Trophoblast cell (in vitro differentiated cells and primary cell): Measurements from ENCODE around the gene SHROOM2.
"Not testable (repeated sequence)": the region's sequence is repeated elsewhere in the genome, so short reads cannot be mapped to it uniquely, and the experiment has no call there.

ENCODE experiments used
- DNase-seq, 2 donors: peaks; one replicate each; pipeline ENCODE4 v3.0.0-alpha.2; 2016
- H2AFZ ChIP-seq: 2 replicates; pipeline ENCODE4 v1.6.1; 2013; ENCODE audit warnings: low read length, moderate library complexity, mild to moderate bottlenecking; ENCODE audit not compliant: insufficient read depth, poor library complexity
- H2AK5ac ChIP-seq: 2 replicates; pipeline ENCODE4 v1.6.1; 2013; ENCODE audit warnings: mild to moderate bottlenecking, low read length
- H2BK120ac ChIP-seq: 2 replicates; pipeline ENCODE4 v1.6.1; 2013; ENCODE audit warnings: low read length, mild to moderate bottlenecking, moderate library complexity; ENCODE audit not compliant: insufficient read depth, poor library complexity
- H2BK12ac ChIP-seq: 2 replicates; pipeline ENCODE4 v1.6.1; 2013; ENCODE audit warnings: mild to moderate bottlenecking, low read length, moderate library complexity
- H2BK5ac ChIP-seq: 2 replicates; pipeline ENCODE4 v1.6.1; 2013; ENCODE audit warnings: low read length, low read depth, moderate library complexity, mild to moderate bottlenecking; ENCODE audit not compliant: poor library complexity
- H3K14ac ChIP-seq: 2 replicates; pipeline ENCODE4 v1.6.1; 2013; ENCODE audit warnings: mild to moderate bottlenecking, low read length
- H3K18ac ChIP-seq: 2 replicates; pipeline ENCODE4 v1.6.1; 2013; ENCODE audit warnings: mild to moderate bottlenecking, low read length
- H3K23ac ChIP-seq: 2 replicates; pipeline ENCODE4 v1.6.1; 2013; ENCODE audit warnings: low read length
- H3K27ac ChIP-seq: 2 replicates; pipeline ENCODE4 v1.5.1; 2013; ENCODE audit warnings: low read depth, mild to moderate bottlenecking, inconsistent platforms, low read length, moderate library complexity
- H3K27me3 ChIP-seq: 2 replicates; pipeline ENCODE4 v1.6.1; 2013; ENCODE audit warnings: inconsistent platforms, mild to moderate bottlenecking, low read length, moderate library complexity; ENCODE audit not compliant: insufficient read depth
- H3K36me3 ChIP-seq, 2 experiments: 1 replicate in 1 of 2; 2 replicates in 1 of 2; pipeline ENCODE4 v1.6.1; 2013; ENCODE audit warnings: low read length in 2 of 2, mild to moderate bottlenecking in 2 of 2, moderate library complexity in 1 of 2; ENCODE audit not compliant: insufficient read depth in 2 of 2, control insufficient read depth in 1 of 2
- H3K4ac ChIP-seq: 2 replicates; pipeline ENCODE4 v1.6.1; 2013; ENCODE audit warnings: low read depth, mild to moderate bottlenecking, low read length, moderate library complexity
- H3K4me1 ChIP-seq, 2 experiments: 1 replicate in 1 of 2; 2 replicates in 1 of 2; pipeline ENCODE4 v1.6.1; 2013; ENCODE audit warnings: low read length in 2 of 2, mild to moderate bottlenecking in 2 of 2, moderate library complexity in 1 of 2; ENCODE audit not compliant: insufficient read depth in 2 of 2, control insufficient read depth in 1 of 2
- H3K4me2 ChIP-seq: 2 replicates; pipeline ENCODE4 v1.6.1; 2013; ENCODE audit warnings: inconsistent platforms, mild to moderate bottlenecking, low read length, moderate library complexity
- H3K4me3 ChIP-seq: 2 replicates; pipeline ENCODE4 v1.5.1; 2013; ENCODE audit warnings: mild to moderate bottlenecking, low read depth, low read length, inconsistent platforms
- H3K79me1 ChIP-seq: one replicate; pipeline ENCODE4 v1.6.1; 2013; ENCODE audit warnings: low read length
- H3K79me2 ChIP-seq: 2 replicates; pipeline ENCODE4 v1.6.1; 2013; ENCODE audit warnings: low read length, mild to moderate bottlenecking; ENCODE audit not compliant: control insufficient read depth, insufficient read depth, poor library complexity
- H3K9ac ChIP-seq: 2 replicates; pipeline ENCODE4 v1.6.1; 2013; ENCODE audit warnings: mild to moderate bottlenecking, low read length
- H3K9me3 ChIP-seq: 2 replicates; pipeline ENCODE4 v1.6.1; 2013; ENCODE audit warnings: low read depth, mild to moderate bottlenecking, control low read depth, inconsistent platforms, low read length; ENCODE audit not compliant: insufficient read depth
- H4K12ac ChIP-seq: 2 replicates; pipeline ENCODE4 v1.6.1; 2013; ENCODE audit warnings: low read depth, mild to moderate bottlenecking, low read length, moderate library complexity
- H4K8ac ChIP-seq: 2 replicates; pipeline ENCODE4 v1.6.1; 2013; ENCODE audit warnings: low read depth, mild to moderate bottlenecking, low read length, moderate library complexity
- H4K91ac ChIP-seq: one replicate; pipeline ENCODE4 v1.6.1; 2013; ENCODE audit warnings: low read depth, mild to moderate bottlenecking, low read length, moderate library complexity
- WGBS: extraction: QIAGEN DNeasy Blood & Tissue Kit; methylation state at CpG from one replicate; pipeline ENCODE4 v1.1.7; 2013; ENCODE audit warnings: missing lambda C conversion rate; ENCODE audit not compliant: insufficient read length, insufficient coverage; ENCODE audit errors: extremely low coverage; 5-methylcytosine and 5-hydroxymethylcytosine counted together

SHROOM2 gene

DNA sequence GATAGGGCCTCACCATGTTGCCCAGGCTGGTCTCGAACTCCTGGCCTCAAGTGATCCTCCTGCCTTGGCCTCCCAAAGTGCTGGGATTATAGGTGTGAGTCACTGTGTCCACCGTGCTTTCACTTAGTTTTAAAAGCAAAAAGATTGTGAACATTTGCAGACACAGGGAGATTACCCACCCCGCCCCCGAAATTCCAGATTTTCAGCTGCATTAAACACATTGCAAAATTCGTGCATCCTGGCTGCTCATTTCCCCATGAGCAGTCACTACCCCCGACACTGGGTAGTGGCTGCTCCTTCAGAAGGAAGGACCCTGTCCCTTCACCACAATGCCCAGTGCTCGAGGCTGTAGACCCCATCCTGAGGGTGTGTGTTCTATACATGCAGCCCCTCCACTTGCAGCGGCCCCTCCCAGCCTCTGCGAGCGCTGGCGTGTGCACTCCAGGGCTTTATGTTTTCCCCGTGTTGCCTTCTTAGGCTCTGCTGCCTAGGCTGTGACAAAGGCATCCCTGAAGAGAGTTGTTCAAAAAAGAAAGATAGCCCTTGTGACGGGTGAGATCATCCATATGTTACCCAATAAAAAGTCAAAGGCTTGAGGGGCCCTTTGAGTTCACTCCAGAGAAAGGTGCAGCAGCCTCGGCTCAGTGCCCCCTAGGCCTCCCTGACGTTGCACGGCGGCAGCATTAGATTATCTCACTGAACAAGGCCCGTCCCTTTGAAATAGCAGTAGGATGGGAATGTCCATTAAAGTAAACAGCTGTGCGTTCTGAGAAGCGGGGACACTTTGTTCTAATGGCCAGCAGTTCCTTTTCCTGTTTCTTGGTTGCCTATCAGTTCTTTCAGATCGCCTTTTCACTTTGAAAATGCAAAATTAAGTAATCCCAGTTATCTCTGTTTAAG is 71.6 kb downstream of the SHROOM2 start:
- H2AFZ ChIP-seq = no peak overlapping the region
- no peak overlapping the region for H2AK5ac ChIP-seq
- no peaks in the 10 kb centered on the region for H3K27me3 ChIP-seq
- peak overlapping the region; percentile 41 for H4K91ac ChIP-seq
- peak overlapping the region; percentile 46 for H3K27ac ChIP-seq
- peak overlapping the region; percentile 5 for H3K18ac ChIP-seq
- peak overlapping the region; percentile 34 for H2BK5ac ChIP-seq
- H3K4ac ChIP-seq = no peak overlapping the region
- H3K4me3 ChIP-seq = no peak overlapping the region
- H3K9ac ChIP-seq = no peak overlapping the region
- no peak overlapping the region for H2BK120ac ChIP-seq
- H3K79me1 ChIP-seq = peaks cover 25% of the 10 kb centered on the region
- H3K14ac ChIP-seq = no peak overlapping the region
- no peak for DNase-seq
- H3K4me1 ChIP-seq = peaks cover 23 to 32% of the 10 kb centered on the region in 2 experiments
- H3K79me2 ChIP-seq = peaks cover 3% of the 10 kb centered on the region
- no peak overlapping the region for H3K4me2 ChIP-seq
- WGBS = no CpG with 5 or more reads among the region's 21 CpGs
- no peak overlapping the region for H2BK12ac ChIP-seq
- no peak overlapping the region for H4K12ac ChIP-seq
- H3K9me3 ChIP-seq = no peaks in the 10 kb centered on the region
- H3K23ac ChIP-seq = no peak overlapping the region
- peaks cover 0 to 3% of the 10 kb centered on the region in 2 experiments for H3K36me3 ChIP-seq
- no peak overlapping the region for H4K8ac ChIP-seq

DNA sequence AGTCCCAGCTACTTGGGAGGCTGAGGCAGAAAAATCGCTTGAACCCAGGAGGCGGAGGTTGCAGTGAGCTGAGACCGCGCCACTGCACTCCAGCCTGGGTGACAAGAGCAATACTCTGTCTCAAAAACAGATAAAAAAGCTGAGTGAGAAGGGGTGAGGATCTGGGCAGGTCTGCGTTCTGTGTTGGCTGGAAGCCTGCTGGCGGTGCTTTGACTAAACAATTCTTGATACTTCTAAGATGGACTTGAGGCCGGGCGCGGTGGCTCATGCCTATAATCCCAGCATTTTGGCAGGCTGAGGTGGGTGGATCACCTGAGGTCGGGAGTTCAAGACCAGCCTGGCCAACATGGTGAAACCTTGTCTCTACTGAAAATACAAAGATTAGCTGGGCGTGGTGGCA is 72.5 kb downstream of the SHROOM2 start:
- not testable (repeated sequence) for H2AK5ac ChIP-seq, H3K36me3 ChIP-seq, H3K9ac ChIP-seq, H4K91ac ChIP-seq, H4K8ac ChIP-seq, H3K9me3 ChIP-seq, H3K4me2 ChIP-seq, H2BK120ac ChIP-seq, H4K12ac ChIP-seq, H3K18ac ChIP-seq, H2BK12ac ChIP-seq, H3K23ac ChIP-seq, H3K14ac ChIP-seq, H3K79me2 ChIP-seq, H2BK5ac ChIP-seq, H3K4me3 ChIP-seq, H3K27ac ChIP-seq, DNase-seq, H3K27me3 ChIP-seq, H2AFZ ChIP-seq
- H3K79me1 ChIP-seq = peaks cover 19% of the 10 kb centered on the region
- peak overlapping the region; percentile 48 for H3K4ac ChIP-seq
- peaks cover 25 to 34% of the 10 kb centered on the region in 2 experiments for H3K4me1 ChIP-seq
- no CpG with 5 or more reads among the region's 11 CpGs for WGBS

DNA sequence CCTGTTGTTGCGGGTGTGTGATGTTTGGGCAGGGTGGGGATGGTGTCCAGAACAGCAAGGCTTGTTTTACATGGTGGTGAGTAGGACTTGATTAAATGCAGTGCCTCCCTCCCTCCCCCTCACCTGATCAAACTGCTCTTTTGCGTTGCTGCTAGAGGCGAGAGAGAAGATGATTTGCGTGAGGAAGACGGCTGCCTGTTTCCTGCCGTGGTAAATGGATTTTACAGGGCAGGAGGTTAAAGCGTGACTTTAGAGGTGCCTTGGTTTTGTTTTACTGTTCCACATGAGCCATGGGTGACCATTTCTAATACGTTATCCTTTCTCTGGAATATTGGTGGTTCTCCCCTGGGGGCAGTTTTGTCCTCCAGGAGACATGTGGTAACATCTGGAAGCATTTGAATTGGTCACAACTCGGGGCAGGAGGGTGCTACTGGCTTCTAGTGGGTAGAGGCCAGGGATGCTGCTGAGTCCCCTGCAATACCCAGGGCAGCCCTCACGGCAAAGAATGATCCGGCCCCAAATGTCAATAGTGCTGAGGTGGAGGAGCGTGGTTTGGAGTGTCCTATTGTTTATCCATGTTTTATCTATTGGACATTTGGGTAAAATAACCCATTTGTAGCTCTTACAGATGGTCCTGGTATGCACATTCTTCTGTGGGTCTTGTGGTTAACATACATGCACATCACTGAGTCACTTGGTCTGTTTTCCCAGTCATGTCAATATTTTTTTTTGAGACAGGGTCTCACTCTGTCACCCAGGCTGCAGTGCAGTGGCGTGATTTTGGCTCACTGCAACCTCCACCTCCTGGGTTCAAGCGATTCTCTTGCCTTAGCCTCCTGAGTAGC is 73.7 kb downstream of the SHROOM2 start:
- H3K18ac ChIP-seq = no peak overlapping the region
- no peak overlapping the region for H3K9ac ChIP-seq
- H3K4me2 ChIP-seq = no peak overlapping the region
- no peak overlapping the region for H4K12ac ChIP-seq
- no peaks in the 10 kb centered on the region for H3K27me3 ChIP-seq
- H3K14ac ChIP-seq = peak overlapping the region; percentile 47
- no peak overlapping the region for H2AK5ac ChIP-seq
- no peak overlapping the region for H2BK5ac ChIP-seq
- H3K4ac ChIP-seq = peak overlapping the region; percentile 66
- no CpG with 5 or more reads among the region's 14 CpGs for WGBS
- no peak overlapping the region for H2AFZ ChIP-seq
- H3K27ac ChIP-seq = no peak overlapping the region
- peak overlapping the region; percentile 15 for H2BK12ac ChIP-seq
- peak overlapping the region; percentile 6 for H2BK120ac ChIP-seq
- H3K23ac ChIP-seq = no peak overlapping the region
- no peak overlapping the region for H3K4me3 ChIP-seq
- H3K79me1 ChIP-seq = peaks cover 15% of the 10 kb centered on the region
- no peak overlapping the region for H4K8ac ChIP-seq
- peaks cover 3% of the 10 kb centered on the region for H3K79me2 ChIP-seq
- H3K4me1 ChIP-seq = peaks cover 21 to 32% of the 10 kb centered on the region in 2 experiments
- H3K36me3 ChIP-seq = peaks cover 3 to 5% of the 10 kb centered on the region in 2 experiments
- no peak overlapping the region for H4K91ac ChIP-seq
- no peak for DNase-seq
- no peaks in the 10 kb centered on the region for H3K9me3 ChIP-seq

DNA sequence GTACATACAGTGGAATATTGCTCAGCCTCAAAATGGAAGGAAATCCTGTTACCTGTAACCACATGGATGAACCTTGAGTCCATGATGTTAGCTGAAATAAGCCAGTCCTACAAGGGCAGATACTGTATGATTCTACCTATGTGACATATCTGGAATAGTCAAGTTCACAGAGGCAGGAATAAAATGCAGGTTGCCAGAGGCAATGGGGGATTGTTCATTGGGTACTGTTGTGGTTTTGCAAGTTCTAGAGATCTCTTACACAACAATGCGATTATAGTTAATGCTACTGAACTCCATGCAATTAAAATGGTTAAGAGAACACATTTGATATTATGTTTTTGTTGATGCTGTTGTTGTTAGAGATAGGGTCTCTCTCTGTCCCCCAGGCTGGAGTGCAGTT is 74.6 kb downstream of the SHROOM2 start:
- peaks cover 3 to 5% of the 10 kb centered on the region in 2 experiments for H3K36me3 ChIP-seq
- DNase-seq = peak; percentile 45 to 75
- no peak overlapping the region for H3K4me2 ChIP-seq
- H3K79me1 ChIP-seq = peaks cover 15% of the 10 kb centered on the region
- no peak overlapping the region for H4K8ac ChIP-seq
- no peak overlapping the region for H4K12ac ChIP-seq
- H3K79me2 ChIP-seq = peaks cover 3% of the 10 kb centered on the region
- no peak overlapping the region for H3K23ac ChIP-seq
- no peak overlapping the region for H3K27ac ChIP-seq
- H2AK5ac ChIP-seq = no peak overlapping the region
- no peak overlapping the region for H2BK5ac ChIP-seq
- H4K91ac ChIP-seq = no peak overlapping the region
- no peak overlapping the region for H2BK12ac ChIP-seq
- no peak overlapping the region for H2AFZ ChIP-seq
- H3K4ac ChIP-seq = no peak overlapping the region
- no peak overlapping the region for H3K14ac ChIP-seq
- WGBS = no CpG with 5 or more reads among the region's 1 CpG
- H3K9ac ChIP-seq = no peak overlapping the region
- H3K27me3 ChIP-seq = no peaks in the 10 kb centered on the region
- no peaks in the 10 kb centered on the region for H3K9me3 ChIP-seq
- H3K4me3 ChIP-seq = no peak overlapping the region
- H3K18ac ChIP-seq = no peak overlapping the region
- H3K4me1 ChIP-seq = peaks cover 21 to 30% of the 10 kb centered on the region in 2 experiments
- H2BK120ac ChIP-seq = no peak overlapping the region
